Keratinocyte (primary cell): ENCODE data around the gene WFDC8. TPM values are rescaled to one million over a fixed set of nuclear protein-coding genes. Genes with fewer than 3 reads are reported as not detected.

Source experiments
- DNase-seq: peaks from one replicate; pipeline ENCODE4 v3.0.0-alpha.2; 2011; ENCODE audit warnings: low read depth, missing footprints, low spot score
- FAIRE-seq: peaks from 2 replicates; lab custom pipeline; 2011; peaks lifted over from hg19 to GRCh38; lab: Jason Lieb, UNC
- H2AFZ ChIP-seq: 2 replicates; pipeline ENCODE4 v1.6.0; 2012; ENCODE audit warnings: low read length, control low read depth, inconsistent platforms; ENCODE audit not compliant: control insufficient read depth
- H3K27ac ChIP-seq: 2 replicates; pipeline ENCODE4 v1.5.1; 2011; ENCODE audit warnings: low read length; ENCODE audit not compliant: control insufficient read depth, insufficient read depth
- H3K27me3 ChIP-seq: 3 replicates; pipeline ENCODE4 v1.6.0; 2011; ENCODE audit warnings: low read length; ENCODE audit not compliant: control insufficient read depth, insufficient read depth; ENCODE audit errors: extremely low read depth
- H3K36me3 ChIP-seq, 2 experiments: 2 replicates in 1 of 2; 3 replicates in 1 of 2; pipeline ENCODE4 v1.5.1; 2011; ENCODE audit warnings: low read length in 2 of 2, mild to moderate bottlenecking in 1 of 2; ENCODE audit not compliant: control insufficient read depth in 2 of 2, insufficient read depth in 2 of 2; ENCODE audit errors: extremely low read depth in 1 of 2
- H3K4me1 ChIP-seq: 3 replicates; pipeline ENCODE4 v1.5.1; 2011; ENCODE audit warnings: low read length; ENCODE audit not compliant: control insufficient read depth, insufficient read depth; ENCODE audit errors: extremely low read depth
- H3K4me2 ChIP-seq: 3 replicates; pipeline ENCODE4 v1.6.0; 2011; ENCODE audit warnings: low read depth, low read length; ENCODE audit not compliant: control insufficient read depth, insufficient read depth; ENCODE audit errors: extremely low read depth
- H3K4me3 ChIP-seq, 3 experiments: fragments of 200-600 bp in 1 of 3; sonication (generic) in 1 of 3; 2 replicates in 2 of 3; 3 replicates in 1 of 3; pipeline ENCODE4 v1.5.1; 2011 to 2016; ENCODE audit warnings: low read length in 3 of 3, mild to moderate bottlenecking in 3 of 3, control low read depth in 2 of 3, inconsistent platforms in 1 of 3, low read depth in 1 of 3, mixed read lengths in 1 of 3, mixed run types in 1 of 3, moderate library complexity in 1 of 3; ENCODE audit not compliant: control insufficient read depth in 2 of 3, insufficient read depth in 2 of 3; ENCODE audit errors: extremely low read depth in 1 of 3
- H3K79me2 ChIP-seq: 2 replicates; pipeline ENCODE4 v1.6.0; 2012; ENCODE audit warnings: low read length; ENCODE audit not compliant: control insufficient read depth, insufficient read depth
- H3K9ac ChIP-seq: 3 replicates; pipeline ENCODE4 v1.6.0; 2011; ENCODE audit warnings: low read length; ENCODE audit not compliant: control insufficient read depth, insufficient read depth; ENCODE audit errors: extremely low read depth
- H3K9me1 ChIP-seq: 3 replicates; pipeline ENCODE4 v1.6.0; 2011; ENCODE audit warnings: low read length; ENCODE audit not compliant: control insufficient read depth, insufficient read depth; ENCODE audit errors: extremely low read depth
- H3K9me3 ChIP-seq: 2 replicates; pipeline ENCODE4 v1.5.1; 2012; ENCODE audit warnings: low read depth, low read length; ENCODE audit not compliant: control insufficient read depth
- H4K20me1 ChIP-seq: 3 replicates; pipeline ENCODE4 v1.6.0; 2011; ENCODE audit warnings: low read length; ENCODE audit not compliant: control insufficient read depth, insufficient read depth; ENCODE audit errors: extremely low read depth
- CTCF ChIP-seq, 3 experiments: IDR thresholded peaks in 1 of 3; conservative IDR thresholded peaks in 1 of 3; optimal IDR thresholded peaks in 1 of 3; 2 replicates in 2 of 3; 3 replicates in 1 of 3; pipeline versions ENCODE3 to v1.5.1; 2011; ENCODE audit warnings: low read length in 3 of 3, mild to moderate bottlenecking in 3 of 3, moderate library complexity in 2 of 3, control low read depth in 1 of 3, inconsistent platforms in 1 of 3; ENCODE audit not compliant: insufficient read depth in 2 of 3; ENCODE audit errors: extremely low read depth in 1 of 3
- EZH2 ChIP-seq: IDR thresholded peaks from one replicate; pipeline ENCODE4 v1.6.1; 2012; ENCODE audit warnings: inconsistent platforms, mild to moderate bottlenecking, low read length, moderate library complexity
- dilution Hi-C: fragments of 300-500 bp; cut with MboI; formaldehyde crosslinking; loops from one replicate; pipeline ENCODE4 v1.7.0; 2020; ENCODE audit warnings: low sequenced_read_pairs; ENCODE audit not compliant: extremely low pct_ligation_motif_present
- polyA plus RNA-seq, 5 experiments: library from polyadenylated mRNA; depleted of rRNA in 3 of 5; stranded (reverse) in 3 of 5; stranded (forward) in 1 of 5; unstranded in 1 of 5; fragments of >200 nt; gene quantifications; 1 replicate in 1 of 5; 2 replicates in 3 of 5; 3 replicates in 1 of 5; pipeline versions ENCODE4 v1.2.1 to v1.2.3, GENCODE V29; 2011 to 2012; ENCODE audit warnings: missing spikeins in 2 of 5, low read depth in 1 of 5, low replicate concordance in 1 of 5

Gene WFDC8
- polyA plus RNA-seq, 1 donor (not counting 4 experiments of a cell fraction or from before 2014, with no cell fraction given): not detected

DNA sequence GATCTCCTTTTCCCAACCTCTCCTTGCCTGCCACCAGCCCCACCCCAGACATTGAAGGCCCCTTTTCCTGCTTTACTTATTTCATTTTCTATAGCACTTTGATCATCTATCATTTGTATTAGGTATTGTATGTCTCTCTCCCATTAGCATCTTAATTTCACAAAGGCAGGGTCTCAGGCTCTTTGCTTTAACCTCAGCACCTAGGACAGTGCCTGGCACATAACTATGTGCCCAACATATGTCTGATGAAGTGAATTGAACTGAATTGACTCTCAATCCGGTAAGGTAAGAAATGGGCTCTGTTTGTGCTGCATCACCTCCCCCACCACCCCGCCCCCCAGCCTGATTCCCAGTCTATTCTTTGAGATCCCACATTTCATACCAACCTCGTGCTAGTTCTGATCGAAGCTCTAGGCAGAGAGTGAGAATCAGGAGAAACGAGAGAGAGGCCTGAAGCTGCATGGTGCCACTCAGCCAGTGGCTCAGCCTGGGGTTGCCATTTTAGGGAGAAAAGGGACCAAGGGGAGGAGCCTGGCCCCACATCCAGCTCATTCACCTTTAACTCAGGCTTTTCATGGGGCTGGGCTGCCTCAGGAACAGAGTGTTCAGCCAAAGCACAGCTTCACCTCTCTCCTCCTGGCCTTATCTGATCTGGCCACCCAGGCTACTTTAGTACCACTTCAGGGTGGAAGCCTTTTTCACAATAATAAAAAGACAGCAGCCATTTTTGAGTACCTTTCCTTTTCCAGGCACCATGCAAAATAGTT is 63.8 kb downstream of the WFDC8 start, which contains the start of gene SPINT3:
Gene SPINT3, minus strand, starts transcription at position 476 of the 767 bp plus-strand sequence. Its CDS starts 14 bp downstream, at position 462.
- dilution Hi-C loops: no loop called here
- no peaks in the 10 kb centered on the region for H3K9me3 ChIP-seq

DNA sequence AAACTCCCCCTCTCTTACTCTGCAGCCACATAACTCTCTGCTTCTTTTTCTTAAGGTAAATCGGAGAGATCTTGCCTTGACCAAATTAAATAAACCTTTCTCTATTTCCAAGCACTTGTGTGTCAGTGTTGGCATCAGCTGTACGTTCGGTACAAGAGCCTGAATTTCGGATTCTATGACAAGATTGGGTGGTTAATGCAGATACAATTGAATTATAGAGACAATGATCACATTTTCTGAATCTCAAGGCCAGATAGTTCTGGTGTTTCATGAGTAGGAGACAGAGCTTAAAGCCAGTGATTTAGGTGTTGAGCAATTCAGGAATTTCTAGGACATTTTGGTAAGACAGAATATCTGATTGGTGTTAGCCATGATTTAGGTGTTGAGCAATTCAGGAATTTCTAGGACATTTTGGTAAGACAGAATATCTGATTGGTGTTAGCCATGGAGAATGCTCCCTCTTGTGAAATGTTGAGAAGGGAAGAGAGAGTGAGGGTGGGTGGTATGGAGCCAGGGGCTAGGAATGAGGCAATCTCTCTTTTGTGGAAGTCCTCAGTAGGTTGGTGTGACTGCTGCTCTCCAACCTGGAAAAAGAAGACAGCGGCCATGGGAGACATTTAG is 68.7 kb downstream of the WFDC8 start:
- Histone ChIP-seq H3K4me1 (peaks cover 21% of the 10 kb centered on the region), H3K4me3 (no peak overlapping the region), H4K20me1 (no peaks in the 10 kb centered on the region), H3K9me1 (no peaks in the 10 kb centered on the region), H3K27ac (no peak overlapping the region), H3K36me3 (no peaks in the 10 kb centered on the region), H3K4me2 (no peak overlapping the region), H3K27me3 (peaks cover 6% of the 10 kb centered on the region), H3K79me2 (no peaks in the 10 kb centered on the region), H3K9me3 (no peaks in the 10 kb centered on the region), H2AFZ (no peak overlapping the region), H3K9ac (no peak overlapping the region)
- TF ChIP-seq EZH2 (no peak), CTCF (optimal IDR thresholded peaks at IDR 0.05 in 1 of 3, IDR thresholded peaks at IDR 0.05 in 1 of 3, conservative IDR thresholded peaks at IDR 0.05 in 1 of 3; ENCODE audit: extremely low read depth in 1 of 3, insufficient read depth in 2 of 3, low read length in 3 of 3) (no peak)
- DNase-seq (no peak), FAIRE-seq (no peak)
- dilution Hi-C loops: no loop called here

More for the DNA sequence above, 63.8 kb downstream of the WFDC8 start, which contains the start of gene SPINT3:
- peaks cover 8% of the 10 kb centered on the region for H3K27me3 ChIP-seq
- H4K20me1 ChIP-seq: no peaks in the 10 kb centered on the region
- no peak within 1 kb of the TSS for H2AFZ ChIP-seq
- no peak within 1 kb of the TSS for H3K4me3 ChIP-seq
- FAIRE-seq: no peak
- H3K27ac ChIP-seq: no peak within 1 kb of the TSS
- H3K9ac ChIP-seq: no peak within 1 kb of the TSS
- H3K36me3 ChIP-seq: no peaks in the 10 kb centered on the region
- peaks cover 17% of the 10 kb centered on the region for H3K4me1 ChIP-seq
- H3K9me1 ChIP-seq: no peaks in the 10 kb centered on the region
- no peak within 1 kb of the TSS for H3K4me2 ChIP-seq
- H3K79me2 ChIP-seq: no peaks in the 10 kb centered on the region
- TF ChIP-seq CTCF (optimal IDR thresholded peaks at IDR 0.05 in 1 of 3, IDR thresholded peaks at IDR 0.05 in 1 of 3, conservative IDR thresholded peaks at IDR 0.05 in 1 of 3; ENCODE audit: extremely low read depth in 1 of 3, insufficient read depth in 2 of 3, low read length in 3 of 3): no peak
- no peak for TF ChIP-seq EZH2
- no peak for DNase-seq
